HepG2 (cell line): ENCODE data around the gene COG8. TPM values are rescaled to one million over a fixed set of nuclear protein-coding genes. Genes with fewer than 3 reads are reported as not detected.

Experiments
- FOXC1 ChIP-seq: sonication (generic); formaldehyde crosslinking; IDR thresholded peaks from 2 replicates; pipeline ENCODE4 v1.8.0; 2022; ENCODE audit warnings: mild to moderate bottlenecking, missing genetic modification reagents, borderline replicate concordance
- GLI4 ChIP-seq: sonication (generic); formaldehyde crosslinking; IDR thresholded peaks from 2 replicates; pipeline ENCODE4 v1.5.1; 2020; ENCODE audit warnings: missing genetic modification reagents, mild to moderate bottlenecking, moderate library complexity, borderline replicate concordance
- HNF4G ChIP-seq, 2 experiments: sonication (generic) in 1 of 2; formaldehyde crosslinking in 1 of 2; IDR thresholded peaks; 2 replicates each; pipeline versions ENCODE4 v1.4.0 to v1.6.1; 2011 to 2020; ENCODE audit warnings: borderline replicate concordance in 2 of 2, low read depth in 2 of 2, mild to moderate bottlenecking in 2 of 2, low read length in 1 of 2, missing genetic modification reagents in 1 of 2, moderate library complexity in 1 of 2
- KLF12 ChIP-seq: sonication (generic); formaldehyde crosslinking; IDR thresholded peaks from 2 replicates; pipeline ENCODE4 v1.4.0; 2020; ENCODE audit warnings: missing genetic modification reagents, borderline replicate concordance
- MED8 ChIP-seq: sonication (generic); formaldehyde crosslinking; IDR thresholded peaks from 2 replicates; pipeline ENCODE4 v1.8.1; 2023; ENCODE audit warnings: mild to moderate bottlenecking, missing genetic modification reagents; ENCODE audit not compliant: insufficient replicate concordance
- ZNF10 ChIP-seq: sonication (generic); formaldehyde crosslinking; IDR thresholded peaks from 2 replicates; pipeline ENCODE4 v1.4.0; 2020; ENCODE audit warnings: mild to moderate bottlenecking, low read depth, missing genetic modification reagents, borderline replicate concordance
- ZNF333 ChIP-seq: sonication (generic); formaldehyde crosslinking; IDR thresholded peaks from 2 replicates; pipeline ENCODE4 v1.4.0; 2020; ENCODE audit warnings: mild to moderate bottlenecking, missing genetic modification reagents, borderline replicate concordance
- polyA plus RNA-seq, 8 experiments: library from polyadenylated mRNA; depleted of rRNA in 3 of 8; stranded (reverse) in 7 of 8; unstranded in 1 of 8; fragments of >200 nt; fragmentation: Illumina TruSeq in 4 of 8; extraction: Trizol in 4 of 8; gene quantifications; 2 replicates each; pipeline versions ENCODE4 v1.2.1 to v1.2.3, GENCODE V29; 2011 to 2016; ENCODE audit warnings: low read depth in 4 of 8, missing spikeins in 1 of 8, mixed read lengths in 1 of 8; ENCODE audit not compliant: insufficient read depth in 1 of 8
- total RNA-seq, 5 experiments: library from RNA; depleted of rRNA; stranded (reverse); fragments of >200 nt; fragmentation: Illumina TruSeq; extraction: Trizol; gene quantifications; 2 replicates each; pipeline ENCODE4 v1.2.3, GENCODE V29; 2016; ENCODE audit warnings: low read depth in 1 of 5
- TF ChIP-seq, protein P1 (sequence below), 2 experiments: fragments of 450-650 bp in 1 of 2; sonication (generic) in 1 of 2; formaldehyde crosslinking in 1 of 2; IDR thresholded peaks; 2 replicates each; pipeline versions ENCODE4 v1.6.1 to v1.8.0; 2016 to 2022; ENCODE audit warnings: antibody characterized with exemption in 1 of 2, mild to moderate bottlenecking in 1 of 2, missing genetic modification reagents in 1 of 2
- TF ChIP-seq, protein P2 (sequence below): sonication (generic); formaldehyde crosslinking; IDR thresholded peaks from 2 replicates; pipeline ENCODE4 v1.5.1; 2020; ENCODE audit warnings: mild to moderate bottlenecking, missing genetic modification reagents, moderate library complexity
- TF ChIP-seq, protein P3 (sequence below): IDR thresholded peaks from 2 replicates; pipeline ENCODE4 v1.6.1; 2016; ENCODE audit warnings: control low read depth
- TF ChIP-seq, protein P4 (sequence below): sonication (generic); formaldehyde crosslinking; IDR thresholded peaks from 2 replicates; pipeline ENCODE4 v1.5.1; 2020; ENCODE audit warnings: mild to moderate bottlenecking, missing genetic modification reagents, borderline replicate concordance

Gene COG8
- total and polyA plus RNA-seq, 2 of the 13 experiments (the other 11 are each of a cell fraction or from before 2014, with no cell fraction given), result 45.5 to 52.1 TPM

DNA sequence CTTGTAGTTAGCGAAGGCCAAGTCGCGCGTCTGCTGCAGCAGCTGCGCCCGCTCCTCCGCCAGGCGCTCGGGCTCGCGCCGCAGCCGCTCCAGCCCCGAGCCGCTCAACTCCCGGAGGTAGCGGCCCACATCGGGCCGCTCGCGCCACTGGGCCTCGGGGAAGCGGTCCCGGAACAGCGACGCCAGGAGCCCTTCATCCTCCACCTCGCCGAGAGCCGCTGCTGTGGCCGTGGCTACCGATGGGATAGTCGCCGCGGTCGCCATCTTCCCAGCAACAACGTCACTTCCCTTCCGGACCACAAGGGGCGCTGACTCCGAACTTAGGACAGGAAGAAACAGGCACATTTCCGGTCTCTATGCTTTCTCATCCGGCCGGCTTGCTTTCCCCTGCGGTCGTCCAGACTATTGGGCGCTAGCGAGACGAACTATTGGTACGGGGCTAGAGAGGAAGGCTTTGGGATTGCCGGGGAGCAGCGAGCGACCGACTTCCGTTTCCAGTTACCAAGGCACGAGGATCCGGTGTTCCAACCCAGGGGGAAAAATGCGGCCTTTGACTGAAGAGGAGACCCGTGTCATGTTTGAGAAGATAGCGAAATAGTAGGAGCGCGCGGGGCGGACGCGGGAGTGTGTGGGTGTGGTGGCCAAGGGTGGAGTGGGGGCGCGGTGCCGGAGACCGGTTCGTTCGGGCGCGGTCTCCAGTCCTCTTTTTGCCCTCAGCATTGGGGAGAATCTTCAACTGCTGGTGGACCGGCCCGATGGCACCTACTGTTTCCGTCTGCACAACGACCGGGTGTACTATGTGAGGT is at the start of gene COG8, which contains the start of gene NIP7 (continued):
- TF ChIP-seq, protein P1, sequence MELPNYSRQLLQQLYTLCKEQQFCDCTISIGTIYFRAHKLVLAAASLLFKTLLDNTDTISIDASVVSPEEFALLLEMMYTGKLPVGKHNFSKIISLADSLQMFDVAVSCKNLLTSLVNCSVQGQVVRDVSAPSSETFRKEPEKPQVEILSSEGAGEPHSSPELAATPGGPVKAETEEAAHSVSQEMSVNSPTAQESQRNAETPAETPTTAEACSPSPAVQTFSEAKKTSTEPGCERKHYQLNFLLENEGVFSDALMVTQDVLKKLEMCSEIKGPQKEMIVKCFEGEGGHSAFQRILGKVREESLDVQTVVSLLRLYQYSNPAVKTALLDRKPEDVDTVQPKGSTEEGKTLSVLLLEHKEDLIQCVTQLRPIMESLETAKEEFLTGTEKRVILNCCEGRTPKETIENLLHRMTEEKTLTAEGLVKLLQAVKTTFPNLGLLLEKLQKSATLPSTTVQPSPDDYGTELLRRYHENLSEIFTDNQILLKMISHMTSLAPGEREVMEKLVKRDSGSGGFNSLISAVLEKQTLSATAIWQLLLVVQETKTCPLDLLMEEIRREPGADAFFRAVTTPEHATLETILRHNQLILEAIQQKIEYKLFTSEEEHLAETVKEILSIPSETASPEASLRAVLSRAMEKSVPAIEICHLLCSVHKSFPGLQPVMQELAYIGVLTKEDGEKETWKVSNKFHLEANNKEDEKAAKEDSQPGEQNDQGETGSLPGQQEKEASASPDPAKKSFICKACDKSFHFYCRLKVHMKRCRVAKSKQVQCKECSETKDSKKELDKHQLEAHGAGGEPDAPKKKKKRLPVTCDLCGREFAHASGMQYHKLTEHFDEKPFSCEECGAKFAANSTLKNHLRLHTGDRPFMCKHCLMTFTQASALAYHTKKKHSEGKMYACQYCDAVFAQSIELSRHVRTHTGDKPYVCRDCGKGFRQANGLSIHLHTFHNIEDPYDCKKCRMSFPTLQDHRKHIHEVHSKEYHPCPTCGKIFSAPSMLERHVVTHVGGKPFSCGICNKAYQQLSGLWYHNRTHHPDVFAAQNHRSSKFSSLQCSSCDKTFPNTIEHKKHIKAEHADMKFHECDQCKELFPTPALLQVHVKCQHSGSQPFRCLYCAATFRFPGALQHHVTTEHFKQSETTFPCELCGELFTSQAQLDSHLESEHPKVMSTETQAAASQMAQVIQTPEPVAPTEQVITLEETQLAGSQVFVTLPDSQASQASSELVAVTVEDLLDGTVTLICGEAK (IDR thresholded peaks at IDR 0.05), result peak; percentile 89
- TF ChIP-seq, protein P1 (CRISPR knock-in tag; IDR thresholded peaks at IDR 0.05), result peak; percentile 67; the same call in 1 of the 2 replicates
- TF ChIP-seq, protein P2, sequence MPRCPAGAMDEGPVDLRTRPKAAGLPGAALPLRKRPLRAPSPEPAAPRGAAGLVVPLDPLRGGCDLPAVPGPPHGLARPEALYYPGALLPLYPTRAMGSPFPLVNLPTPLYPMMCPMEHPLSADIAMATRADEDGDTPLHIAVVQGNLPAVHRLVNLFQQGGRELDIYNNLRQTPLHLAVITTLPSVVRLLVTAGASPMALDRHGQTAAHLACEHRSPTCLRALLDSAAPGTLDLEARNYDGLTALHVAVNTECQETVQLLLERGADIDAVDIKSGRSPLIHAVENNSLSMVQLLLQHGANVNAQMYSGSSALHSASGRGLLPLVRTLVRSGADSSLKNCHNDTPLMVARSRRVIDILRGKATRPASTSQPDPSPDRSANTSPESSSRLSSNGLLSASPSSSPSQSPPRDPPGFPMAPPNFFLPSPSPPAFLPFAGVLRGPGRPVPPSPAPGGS (CRISPR knock-in tag), result peak; percentile 86
- TF ChIP-seq, protein P3, sequence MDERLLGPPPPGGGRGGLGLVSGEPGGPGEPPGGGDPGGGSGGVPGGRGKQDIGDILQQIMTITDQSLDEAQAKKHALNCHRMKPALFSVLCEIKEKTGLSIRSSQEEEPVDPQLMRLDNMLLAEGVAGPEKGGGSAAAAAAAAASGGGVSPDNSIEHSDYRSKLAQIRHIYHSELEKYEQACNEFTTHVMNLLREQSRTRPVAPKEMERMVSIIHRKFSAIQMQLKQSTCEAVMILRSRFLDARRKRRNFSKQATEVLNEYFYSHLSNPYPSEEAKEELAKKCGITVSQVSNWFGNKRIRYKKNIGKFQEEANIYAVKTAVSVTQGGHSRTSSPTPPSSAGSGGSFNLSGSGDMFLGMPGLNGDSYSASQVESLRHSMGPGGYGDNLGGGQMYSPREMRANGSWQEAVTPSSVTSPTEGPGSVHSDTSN (CRISPR knock-in tag), result peak; percentile 45; the same call in 1 of the 2 replicates
- TF ChIP-seq MED8 (CRISPR knock-in tag) (peak; percentile 92), GLI4 (peak; percentile 92), FOXC1 (peak; percentile 21; the same call in 1 of the 2 replicates), HNF4G (IDR thresholded peaks at IDR 0.05; ENCODE audit: borderline replicate concordance, low read depth, low read length) (no peak), HNF4G (CRISPR knock-in tag; IDR thresholded peaks at IDR 0.05; ENCODE audit: borderline replicate concordance, low read depth) (0 out of 2 replicates have a peak, but pooled peaks have one; percentile 18), KLF12 (CRISPR knock-in tag) (0 out of 2 replicates have a peak, but pooled peaks have one; percentile 63), ZNF10 (CRISPR knock-in tag) (no peak), ZNF333 (CRISPR knock-in tag) (peak; percentile 79)
- TF ChIP-seq, protein P4, sequence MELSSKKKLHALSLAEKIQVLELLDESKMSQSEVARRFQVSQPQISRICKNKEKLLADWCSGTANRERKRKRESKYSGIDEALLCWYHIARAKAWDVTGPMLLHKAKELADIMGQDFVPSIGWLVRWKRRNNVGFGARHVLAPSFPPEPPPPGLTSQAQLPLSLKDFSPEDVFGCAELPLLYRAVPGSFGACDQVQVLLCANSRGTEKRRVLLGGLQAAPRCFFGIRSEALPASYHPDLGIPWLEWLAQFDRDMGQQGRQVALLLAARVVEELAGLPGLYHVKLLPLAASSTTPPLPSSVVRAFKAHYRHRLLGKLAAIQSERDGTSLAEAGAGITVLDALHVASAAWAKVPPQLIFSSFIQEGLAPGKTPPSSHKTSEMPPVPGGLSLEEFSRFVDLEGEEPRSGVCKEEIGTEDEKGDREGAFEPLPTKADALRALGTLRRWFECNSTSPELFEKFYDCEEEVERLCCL (CRISPR knock-in tag), result no peak
